GM12878 (cell line): ENCODE results near the gene POC5.

Experiments
- CBX5 ChIP-seq: sonication (generic); IDR thresholded peaks from 2 replicates; pipeline ENCODE4 v1.6.1; 2016; ENCODE audit warnings: low read depth, moderate library complexity, mild to moderate bottlenecking, inconsistent platforms
- CEBPB ChIP-seq, 2 experiments: fragments of 150-350 bp in 1 of 2; IDR thresholded peaks; 2 replicates each; pipeline ENCODE4 v1.6.1; 2012 to 2014; ENCODE audit warnings: low read depth in 2 of 2, low read length in 2 of 2, borderline replicate concordance in 1 of 2, inconsistent platforms in 1 of 2
- CTCF ChIP-seq, 3 experiments: IDR thresholded peaks in 2 of 3; conservative IDR thresholded peaks in 1 of 3; 2 replicates each; pipeline ENCODE4 v1.5.1; 2011; ENCODE audit warnings: low read depth in 3 of 3, low read length in 3 of 3, mild to moderate bottlenecking in 3 of 3, control low read depth in 2 of 3, moderate library complexity in 2 of 3, inconsistent platforms in 1 of 3, mixed read lengths in 1 of 3; ENCODE audit not compliant: control insufficient read depth in 2 of 3, insufficient read depth in 1 of 3; ENCODE audit errors: extremely low read depth in 1 of 3
- ESRRA ChIP-seq: IDR thresholded peaks from 2 replicates; pipeline ENCODE4 v1.6.1; 2012; ENCODE audit warnings: mild to moderate bottlenecking, low read length, improper control_type of control experiment
- EZH2 ChIP-seq: IDR thresholded peaks from 2 replicates; pipeline ENCODE4 v1.6.1; 2012; ENCODE audit warnings: low read depth, mild to moderate bottlenecking, control low read depth, inconsistent platforms, low read length, borderline replicate concordance; ENCODE audit not compliant: control insufficient read depth
- MEF2A ChIP-seq: IDR thresholded peaks from 2 replicates; pipeline ENCODE4 v1.6.1; 2011; ENCODE audit warnings: low read depth, mild to moderate bottlenecking, low read length, moderate library complexity; ENCODE audit not compliant: insufficient read depth
- NFIC ChIP-seq: IDR thresholded peaks from 2 replicates; pipeline ENCODE4 v1.6.1; 2012; ENCODE audit warnings: low read depth, mild to moderate bottlenecking, inconsistent platforms, low read length, moderate library complexity
- NFYB ChIP-seq: IDR thresholded peaks from 2 replicates; pipeline ENCODE4 v1.6.1; 2011; ENCODE audit warnings: low read depth, mild to moderate bottlenecking, low read length, improper control_type of control experiment, moderate library complexity; ENCODE audit not compliant: insufficient read depth
- POLR2A ChIP-seq: IDR thresholded peaks from 2 replicates; pipeline ENCODE4 v1.6.1; 2011; ENCODE audit warnings: low read depth, mild to moderate bottlenecking, low read length
- RAD21 ChIP-seq: IDR thresholded peaks from 2 replicates; pipeline ENCODE4 v1.6.1; 2011; ENCODE audit warnings: mild to moderate bottlenecking, low read depth, low read length, moderate library complexity; ENCODE audit not compliant: insufficient read depth
- STAT3 ChIP-seq: IDR thresholded peaks from 2 replicates; pipeline ENCODE4 v1.6.1; 2011; ENCODE audit warnings: low read depth, low read length, improper control_type of control experiment
- TCF7 ChIP-seq: IDR thresholded peaks from 2 replicates; pipeline ENCODE4 v1.6.1; 2014; ENCODE audit warnings: antibody characterized with exemption, borderline replicate concordance
- ZZZ3 ChIP-seq: IDR thresholded peaks from 2 replicates; pipeline ENCODE4 v1.6.1; 2011; ENCODE audit warnings: low read depth; ENCODE audit not compliant: control insufficient read depth, insufficient read length
- TF ChIP-seq, protein P1 (sequence below): IDR thresholded peaks from 2 replicates; pipeline ENCODE4 v1.6.1; 2012; ENCODE audit warnings: low read depth, low read length, improper control_type of control experiment

GRCh38 chr5:75632321-75632720, 84.9 kb downstream of the POC5 start:
- TF ChIP-seq TCF7 (no peak), ESRRA (no peak), NFYB (no peak), CTCF (IDR thresholded peaks at IDR 0.05 in 2 of 3, conservative IDR thresholded peaks at IDR 0.05 in 1 of 3; ENCODE audit: control insufficient read depth in 2 of 3, extremely low read depth in 1 of 3, insufficient read depth in 1 of 3, low read depth in 3 of 3, low read length in 3 of 3) (no peak), NFIC (no peak), ZZZ3 (no peak), MEF2A (no peak), RAD21 (no peak), EZH2 (no peak), CBX5 (no peak), CEBPB (IDR thresholded peaks at IDR 0.05; ENCODE audit: borderline replicate concordance in 1 of 2, low read depth in 2 of 2, low read length in 2 of 2) (no peak), POLR2A (no peak), STAT3 (no peak)
- TF ChIP-seq, protein P1, sequence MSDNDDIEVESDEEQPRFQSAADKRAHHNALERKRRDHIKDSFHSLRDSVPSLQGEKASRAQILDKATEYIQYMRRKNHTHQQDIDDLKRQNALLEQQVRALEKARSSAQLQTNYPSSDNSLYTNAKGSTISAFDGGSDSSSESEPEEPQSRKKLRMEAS, result no peak
